SIG-M5 treated with dmso at 0.1 percent for 504 hours (cell line): ENCODE results near the gene ARID1B.

Source experiments
- DNase-seq: peaks from one replicate; lab custom pipeline; 2025; ENCODE audit not compliant: unreplicated experiment; lab: John Stamatoyannopoulos, UW

The ARID1B gene

DNA sequence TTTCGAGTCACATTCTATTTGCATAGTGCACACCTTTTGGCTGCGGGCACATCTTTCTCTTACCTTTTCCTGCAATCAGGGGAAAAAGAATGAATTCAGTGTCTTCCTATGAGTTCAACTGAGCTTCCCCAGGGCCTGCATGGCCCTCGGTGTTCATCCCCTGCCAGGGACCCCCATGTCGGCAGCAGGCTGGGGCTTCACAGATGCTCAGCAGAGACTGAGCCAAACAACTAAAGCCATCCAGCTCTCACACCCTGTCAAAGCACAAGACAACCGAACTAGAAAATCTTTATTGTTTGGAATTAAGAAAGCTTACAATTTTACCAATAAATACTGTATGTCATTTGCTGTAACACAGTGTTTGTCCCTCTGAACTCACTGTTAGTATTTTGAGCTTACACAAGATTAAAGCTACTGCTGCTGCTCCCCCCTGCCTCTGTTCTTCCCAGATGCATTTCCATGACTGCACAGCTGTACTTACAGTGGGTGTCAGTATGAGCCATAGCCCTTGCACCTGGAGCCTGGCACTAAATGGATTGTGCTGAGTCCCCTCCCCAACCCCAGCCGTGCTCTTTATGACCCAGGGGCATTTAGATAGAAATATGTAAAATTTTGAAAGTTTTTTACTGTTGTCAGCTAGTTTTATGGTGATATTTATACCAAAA is 340.4 kb downstream of the ARID1B start:
- no peak for DNase-seq

DNA sequence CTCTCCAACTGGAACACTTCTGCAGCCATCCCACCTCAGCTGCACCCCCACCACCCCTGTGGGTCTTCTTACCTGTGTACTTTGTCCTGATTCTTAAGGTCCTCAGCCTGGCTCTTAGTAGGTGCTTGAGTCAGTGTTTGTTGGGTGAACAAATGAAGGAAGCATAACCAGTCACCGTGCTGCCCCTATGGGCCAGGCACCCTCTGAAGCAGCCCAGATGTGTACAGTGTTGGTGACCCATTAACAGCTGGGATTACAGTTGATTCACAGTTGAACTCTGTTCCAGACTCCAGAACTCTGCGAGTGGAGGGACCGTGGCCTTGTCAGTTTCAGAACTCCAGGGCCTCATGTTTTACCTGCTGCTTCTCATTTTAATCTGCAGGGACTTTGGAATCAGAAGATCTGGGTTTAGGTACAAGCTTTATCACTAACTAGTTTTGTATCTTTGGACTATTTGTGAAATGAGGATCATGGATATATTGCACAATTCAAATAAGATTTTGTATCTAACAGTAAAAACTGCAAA is 342.4 kb downstream of the ARID1B start:
- no peak for DNase-seq

DNA sequence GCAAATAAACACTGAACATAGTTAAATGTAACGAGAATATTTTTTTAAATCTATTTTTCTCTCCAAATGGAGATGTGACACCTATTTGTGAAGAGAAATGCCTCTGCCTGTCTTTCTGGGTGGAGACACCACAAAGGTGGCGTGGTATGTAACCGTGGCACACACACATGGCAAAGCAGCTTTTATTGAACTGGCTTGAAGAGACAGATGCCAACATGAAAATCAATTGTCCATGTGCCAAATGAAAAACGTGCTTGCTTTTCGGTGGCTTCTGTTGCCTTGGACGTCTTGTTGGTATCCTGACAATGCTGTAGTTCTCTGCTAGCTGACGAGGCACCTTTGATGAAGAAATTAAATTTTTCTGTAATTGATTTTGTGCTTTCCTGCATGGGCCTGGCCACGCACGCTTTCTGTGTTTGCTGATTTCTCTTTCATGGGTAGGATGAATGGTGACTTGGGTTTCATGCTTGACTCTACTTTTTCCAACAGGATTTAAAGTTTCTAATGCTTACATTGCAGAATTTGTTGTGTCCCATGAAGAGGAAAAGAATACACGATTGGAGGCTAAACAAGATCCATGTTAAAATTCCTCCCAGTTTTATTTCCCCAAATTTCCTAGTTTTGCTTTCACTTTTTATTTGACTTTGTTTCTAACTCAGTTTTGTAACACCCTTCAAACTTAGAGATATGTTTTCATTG is 343.5 kb downstream of the ARID1B start:
- DNase-seq: no peak

DNA sequence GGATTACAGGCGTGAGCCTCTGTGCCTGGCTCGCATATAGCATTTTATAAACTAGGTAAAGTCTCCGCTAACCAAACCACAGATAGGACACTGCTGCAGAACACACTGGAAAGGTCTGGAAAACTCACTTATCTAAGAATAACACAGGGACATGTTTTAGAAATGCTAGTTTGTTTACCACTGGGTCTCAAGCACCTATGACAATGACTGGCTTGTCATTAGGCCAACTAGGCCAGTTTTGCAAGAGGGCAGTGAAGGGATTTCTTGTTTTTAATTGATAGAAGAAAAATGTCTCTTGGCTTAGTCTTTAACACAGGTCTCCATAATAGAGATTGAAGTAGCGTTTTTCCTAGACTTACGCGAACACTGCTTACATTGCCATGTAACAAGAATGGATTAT is 344.7 kb downstream of the ARID1B start:
- DNase-seq: no peak

DNA sequence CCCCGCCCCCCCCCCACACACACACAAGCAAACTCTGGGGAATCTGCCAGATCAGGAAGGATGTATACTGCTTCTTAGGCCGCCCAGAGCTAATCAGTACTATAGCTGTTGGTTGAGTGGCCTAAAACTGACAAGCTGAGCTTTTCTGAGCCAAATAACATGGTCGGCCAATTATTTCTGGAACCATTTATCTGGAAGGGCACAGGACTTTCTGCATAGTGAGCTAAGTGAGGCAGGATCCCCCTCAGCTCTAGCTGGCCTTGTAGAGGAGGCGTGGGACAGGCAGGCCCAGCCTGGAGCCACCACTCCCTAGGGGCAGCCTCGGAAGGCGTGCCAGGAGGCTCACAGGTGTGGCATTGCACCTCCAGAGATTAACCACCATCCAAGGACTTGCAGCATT is 346.1 kb downstream of the ARID1B start:
- no peak for DNase-seq

DNA sequence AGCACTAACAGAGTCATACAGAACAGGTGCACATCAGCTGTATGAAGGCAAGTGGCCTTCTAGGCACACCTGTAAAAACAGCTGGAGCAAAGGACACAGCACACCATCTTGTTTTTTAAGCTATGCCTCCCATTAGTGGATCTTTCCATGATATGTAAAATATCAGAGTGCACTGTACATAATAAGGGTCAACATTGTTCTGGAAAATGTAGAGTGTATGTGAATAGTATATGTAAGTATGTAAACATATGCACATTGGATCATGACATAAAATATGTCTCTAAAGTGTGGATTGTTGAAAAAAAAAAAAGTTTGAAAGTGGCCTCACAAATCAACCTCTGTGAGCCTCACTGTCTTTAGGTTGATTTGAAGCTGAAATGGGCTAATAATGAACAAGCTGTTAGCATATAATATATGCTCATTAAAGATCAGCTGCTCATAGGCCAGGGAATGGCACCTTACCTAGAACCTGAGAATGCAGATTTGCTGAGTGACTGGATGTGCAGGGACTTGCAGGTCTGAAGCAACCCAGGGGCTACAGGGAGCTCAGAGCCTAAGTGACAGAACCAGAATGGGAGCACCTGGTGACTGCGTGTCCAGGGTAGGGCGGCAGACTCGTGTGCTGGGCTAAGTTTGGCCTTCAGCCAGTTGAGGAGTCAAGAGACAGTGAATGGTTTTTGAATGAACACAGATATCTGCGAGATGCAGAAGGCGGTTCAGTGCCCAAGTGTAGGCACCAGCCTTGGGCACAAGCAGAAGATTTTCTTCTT is 347.5 kb downstream of the ARID1B start:
- no peak for DNase-seq

DNA sequence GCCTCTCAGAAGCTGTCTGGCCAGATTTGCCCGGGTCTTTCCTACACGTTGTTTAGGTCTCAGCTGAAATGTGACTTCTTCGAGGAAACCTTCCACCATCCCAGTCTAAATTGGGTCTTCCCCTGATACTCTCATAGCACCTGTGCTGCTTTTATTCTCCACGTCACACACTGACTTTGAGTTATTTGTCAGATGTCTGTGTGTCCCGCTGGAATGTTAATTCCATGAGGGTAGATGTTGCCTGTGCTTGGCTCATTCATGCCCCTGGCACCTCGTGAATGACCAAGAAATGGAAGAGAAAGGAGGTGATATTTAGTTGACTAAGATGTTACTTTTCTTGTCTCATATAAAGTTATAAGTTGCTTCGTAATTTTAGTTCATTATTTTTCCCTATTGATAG is 348.4 kb downstream of the ARID1B start:
- DNase-seq: no peak

DNA sequence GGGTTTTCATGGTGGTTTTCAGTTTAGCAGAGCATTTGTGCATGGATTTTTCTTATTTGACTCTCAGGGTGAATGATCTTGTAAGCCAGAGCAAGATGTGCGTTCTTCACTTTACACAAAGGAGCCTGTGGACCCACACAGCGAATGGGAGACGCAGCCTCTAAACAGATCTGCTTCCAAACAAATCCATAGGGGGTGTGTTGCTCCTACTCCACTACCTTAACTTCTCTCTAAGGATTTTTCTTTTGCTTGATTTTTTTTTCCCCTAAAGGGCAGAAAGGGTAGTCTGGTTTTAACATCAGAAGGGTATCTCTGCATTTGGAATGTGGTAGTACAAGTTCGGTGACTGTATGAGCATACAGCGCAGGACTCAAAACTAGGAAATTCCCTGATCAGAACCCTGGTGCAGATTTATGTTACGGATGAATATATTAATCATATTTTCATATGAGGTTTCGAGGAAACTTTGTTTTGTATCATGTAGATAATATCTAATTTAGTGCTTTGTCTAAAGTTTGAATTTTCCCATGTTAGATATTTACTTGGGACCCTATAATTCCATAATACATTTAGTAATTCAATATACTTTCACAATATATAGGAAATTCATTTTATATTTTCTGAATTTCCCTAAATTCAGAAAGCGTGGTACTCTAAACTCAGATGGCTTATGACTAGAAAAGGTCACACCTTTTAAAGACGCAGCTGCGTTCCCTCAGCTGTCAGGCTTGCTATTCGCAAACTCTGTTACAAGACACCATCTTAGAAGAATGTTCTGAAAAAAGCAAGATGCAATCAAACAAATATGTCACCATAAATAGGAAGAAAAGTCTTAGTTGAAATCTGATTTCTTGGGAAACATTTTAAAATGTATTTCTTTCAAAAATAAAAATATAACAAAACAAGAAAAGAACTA is 349.3 kb downstream of the ARID1B start:
- DNase-seq: no peak

DNA sequence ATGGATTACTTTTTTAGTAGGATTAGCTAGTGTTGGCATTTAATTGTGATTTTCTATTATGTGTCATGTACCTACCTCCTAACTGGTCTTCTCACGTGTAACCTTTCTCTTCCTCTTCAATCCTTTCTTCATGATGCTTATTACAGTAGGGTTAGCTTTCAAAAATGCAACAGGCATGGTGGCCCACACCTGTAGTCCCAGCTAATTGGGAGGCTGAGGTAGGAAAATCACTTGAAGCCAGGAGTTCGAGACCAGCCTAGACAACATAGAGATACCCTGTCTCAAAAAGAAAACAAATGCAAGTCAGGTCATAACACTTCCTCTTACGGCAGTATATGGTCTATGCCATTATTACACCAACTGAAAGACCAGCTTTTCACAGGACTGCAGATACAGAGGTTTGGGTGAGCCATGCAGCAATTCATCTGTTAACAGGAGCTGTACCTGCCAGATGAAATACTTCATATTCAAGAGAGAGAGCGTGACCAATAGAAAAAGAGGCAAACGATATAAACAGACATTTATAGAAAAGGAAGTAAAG is 351.1 kb downstream of the ARID1B start:
- no peak for DNase-seq

DNA sequence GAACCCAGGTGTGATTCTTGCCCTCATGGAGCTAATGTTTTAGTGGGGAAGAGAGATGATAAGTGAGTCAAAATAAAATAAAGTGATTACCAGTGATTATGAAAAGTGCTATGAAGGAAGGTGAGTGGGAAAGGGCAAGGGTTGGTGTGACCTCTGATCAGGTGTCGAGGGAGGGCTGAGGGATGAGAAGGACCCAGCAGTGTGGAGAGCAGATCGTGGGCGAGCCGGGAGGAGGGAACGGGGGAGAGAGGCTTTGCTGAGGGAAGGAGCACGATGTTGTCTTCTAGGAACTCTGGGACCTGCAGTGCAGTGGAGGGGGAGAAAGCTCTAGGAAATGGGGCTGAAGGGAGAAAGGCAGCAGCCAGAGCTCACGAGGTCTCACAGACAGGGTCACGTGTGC is 354.1 kb downstream of the ARID1B start:
- DNase-seq: no peak

DNA sequence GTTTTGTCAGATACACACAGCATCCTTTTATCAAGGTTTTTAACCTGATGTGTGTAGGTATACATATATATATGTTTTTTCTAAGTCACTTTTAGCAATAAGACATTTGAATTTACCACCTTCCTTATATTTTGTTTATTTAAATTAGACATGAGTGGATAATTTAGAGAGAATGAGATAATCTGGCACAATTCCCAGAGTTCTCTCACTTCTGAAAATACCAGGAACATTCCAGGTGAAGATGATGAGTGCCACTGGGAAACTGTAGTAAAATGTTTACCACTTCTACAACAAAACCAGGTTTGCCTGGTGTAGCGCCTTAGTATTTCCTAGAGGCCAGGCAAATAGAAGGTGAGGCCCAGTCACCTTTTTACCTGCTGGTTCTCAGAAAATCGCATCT is 356.7 kb downstream of the ARID1B start:
- DNase-seq: no peak

DNA sequence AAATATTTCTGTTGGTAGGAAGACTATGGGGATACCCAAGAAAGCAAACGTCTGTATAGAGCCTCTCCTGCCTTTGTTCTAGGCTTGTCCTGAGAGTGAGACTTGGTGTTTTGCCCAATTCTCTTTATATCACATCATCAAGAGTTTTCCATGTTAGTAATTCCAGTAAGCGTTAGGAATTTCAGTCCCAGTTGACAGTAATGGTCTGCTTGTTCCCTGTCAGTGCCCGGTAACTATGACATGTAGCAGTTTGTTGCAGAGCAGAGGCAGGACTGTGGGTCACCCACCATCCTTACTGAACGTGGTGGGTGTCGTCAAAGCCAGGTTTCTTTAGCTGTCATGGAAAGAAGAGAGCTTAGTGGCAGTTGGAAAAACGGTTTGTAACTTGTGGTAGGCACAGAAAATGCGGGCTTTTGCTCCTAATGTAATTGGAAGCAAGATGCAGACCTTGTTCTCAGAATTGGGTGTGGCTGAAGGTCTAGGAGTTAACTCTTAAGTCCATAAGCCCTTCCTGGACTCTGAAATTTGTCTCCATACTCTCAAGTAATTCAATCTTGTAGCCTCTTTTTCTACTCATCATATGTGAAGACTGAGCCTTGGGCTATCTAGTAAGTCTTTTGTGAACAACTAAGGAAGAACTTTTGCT is 357.3 kb downstream of the ARID1B start:
- no peak for DNase-seq

DNA sequence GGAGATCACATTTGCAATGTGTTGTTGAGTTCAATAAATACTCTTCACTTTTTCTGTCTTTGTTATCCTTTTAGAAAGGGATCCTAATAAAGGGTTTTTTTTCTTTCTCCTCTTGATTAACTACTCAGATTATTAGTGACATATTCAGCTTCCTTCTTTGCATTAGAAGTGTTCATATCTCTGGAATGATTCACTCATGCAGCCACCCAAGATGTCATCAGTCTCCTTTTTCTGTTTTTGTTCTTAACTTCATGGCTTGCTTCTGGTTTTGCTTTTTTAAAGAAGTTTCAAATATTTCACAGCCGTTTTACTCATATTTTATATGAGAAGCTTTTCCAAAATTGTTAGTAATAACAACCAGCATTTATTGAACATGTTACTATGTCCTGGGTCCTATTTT is 358.5 kb downstream of the ARID1B start:
- DNase-seq: no peak

DNA sequence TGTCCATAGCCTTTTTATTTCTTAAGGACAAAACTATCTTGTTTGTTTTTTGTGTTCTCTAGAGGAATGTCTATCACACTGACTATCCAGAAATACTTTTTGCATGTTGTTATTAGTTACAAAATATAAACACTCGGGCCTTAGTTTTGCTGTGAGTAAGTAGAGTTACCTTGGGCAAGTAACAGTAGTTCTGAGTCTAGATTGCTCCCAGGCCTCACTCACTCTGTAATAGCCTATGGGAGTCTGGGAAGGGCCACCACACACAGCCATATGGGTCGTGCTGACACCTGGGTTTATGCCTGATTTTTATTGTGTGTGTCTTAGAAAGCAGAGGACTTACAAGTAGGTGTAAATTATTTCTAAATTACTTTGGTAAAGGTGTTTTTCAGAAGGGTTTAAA is 360.3 kb downstream of the ARID1B start:
- no peak for DNase-seq

DNA sequence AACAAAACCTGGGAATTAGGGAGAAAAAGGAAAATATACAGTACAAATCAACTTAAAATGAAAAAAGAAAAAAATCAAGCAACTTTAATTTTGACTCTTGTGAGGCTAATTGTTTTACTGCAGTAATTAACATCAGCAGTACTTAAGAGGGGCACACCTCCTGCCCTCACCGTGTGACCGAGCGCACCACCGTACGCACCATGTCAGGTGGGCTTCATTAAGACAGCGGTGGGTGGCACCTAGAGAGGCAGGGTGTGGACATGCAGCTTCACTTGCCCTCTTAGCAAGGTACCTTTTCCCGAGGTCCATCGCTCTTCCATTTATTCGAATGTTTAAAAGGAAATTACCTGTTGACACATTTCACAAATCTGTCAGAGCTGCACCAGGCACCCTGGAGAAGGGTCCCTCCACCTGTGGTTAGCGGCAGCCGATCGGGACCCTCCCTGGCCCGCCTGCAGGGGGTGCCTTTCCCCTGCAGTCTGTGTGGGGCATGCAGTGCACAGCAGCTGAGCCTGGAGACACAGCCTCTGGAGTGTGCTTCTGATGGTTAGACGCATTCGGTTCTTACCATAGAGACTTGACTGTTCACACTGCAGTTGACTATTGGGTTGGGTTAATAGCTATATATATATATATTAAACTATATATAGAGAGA is 362.0 kb downstream of the ARID1B start:
- no peak for DNase-seq

DNA sequence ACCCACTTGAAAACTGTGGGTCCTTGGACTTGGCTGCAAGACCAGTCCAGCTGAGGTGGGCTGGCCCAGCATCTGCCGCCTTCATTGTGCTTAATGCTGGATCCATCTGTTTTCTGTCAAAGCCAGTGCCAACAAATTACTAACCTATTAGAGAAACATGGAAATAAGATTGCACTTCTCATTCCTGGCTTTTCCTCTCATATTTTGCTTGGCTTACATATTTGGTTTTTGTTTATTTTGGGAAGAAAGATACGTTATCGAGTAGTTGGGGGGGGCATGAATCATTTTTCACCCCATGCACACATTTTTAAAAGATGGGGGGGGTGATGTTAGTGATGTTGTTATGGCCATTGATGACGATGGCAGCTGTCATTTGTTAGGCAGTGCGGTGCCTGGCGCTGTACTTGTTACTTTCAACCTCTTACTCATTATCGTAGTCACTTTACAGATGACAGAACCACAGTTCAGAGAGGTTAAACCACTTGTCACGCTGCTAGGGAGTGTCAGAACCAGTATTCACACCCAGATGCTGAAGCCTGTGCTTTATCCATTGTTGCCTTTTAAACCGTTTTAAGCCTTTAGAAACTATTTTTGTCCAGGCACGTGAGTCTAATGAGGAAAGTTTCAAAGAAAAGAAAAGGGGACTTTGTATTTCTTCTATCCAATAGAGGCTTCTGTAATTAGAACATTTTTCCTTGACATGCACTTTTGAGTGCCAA is 366.2 kb downstream of the ARID1B start:
- DNase-seq: no peak

DNA sequence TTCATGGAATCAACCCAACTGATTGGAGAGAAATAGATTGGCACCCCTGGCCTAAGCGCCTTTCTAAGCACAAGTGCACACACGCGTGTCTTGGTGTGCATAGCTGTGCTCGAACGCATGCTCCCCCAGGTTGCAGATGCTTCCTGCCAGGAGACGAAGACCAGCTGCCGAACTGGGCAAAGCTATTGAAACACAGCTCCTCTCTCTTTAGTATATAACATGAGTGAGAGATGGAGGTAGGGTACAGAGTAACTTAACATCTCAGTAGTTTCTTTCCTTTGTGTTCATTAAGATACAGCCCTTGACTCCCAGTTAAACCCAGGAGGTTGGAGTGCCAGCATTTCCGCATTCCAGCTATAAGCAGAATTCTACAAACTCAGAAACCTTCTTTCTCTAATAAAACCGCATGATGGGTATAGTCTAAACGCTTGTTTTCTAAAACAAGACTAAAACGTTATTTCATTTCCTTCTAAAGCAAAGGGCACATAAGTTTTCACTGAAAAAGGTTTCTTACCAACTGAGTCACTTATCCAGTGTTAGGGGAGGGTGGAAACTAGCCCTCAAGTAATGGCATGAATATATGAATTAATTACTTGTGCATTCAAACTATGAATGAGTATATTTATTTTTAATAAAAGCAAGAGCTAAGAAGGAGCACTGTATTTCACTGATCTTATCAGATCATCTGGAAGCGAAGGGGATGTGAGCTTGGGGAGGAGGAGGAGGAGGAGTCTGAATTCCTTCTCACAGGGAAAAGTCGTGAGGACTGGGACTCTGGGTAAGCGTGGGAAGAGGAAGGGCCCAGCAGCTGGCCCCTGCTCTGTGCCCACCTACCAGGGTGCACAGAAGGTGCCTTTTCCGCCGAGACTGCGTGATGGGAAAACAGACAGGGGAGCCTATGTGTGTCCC is 367.0 kb downstream of the ARID1B start:
- no peak for DNase-seq
